NT2/D1 (cell line): ENCODE data around the gene RAB3C.
A peak's percentile ranks its signal among the peaks of the same experiment; 100 is the strongest.

Source experiments
- DNase-seq: peaks from one replicate; pipeline ENCODE4 v3.0.0-alpha.2; 2011; ENCODE audit warnings: low read depth, low spot score
- H3K27me3 ChIP-seq: 2 replicates; pipeline ENCODE4 v1.6.0; 2011; ENCODE audit warnings: mild to moderate bottlenecking; ENCODE audit not compliant: insufficient read length, insufficient read depth
- H3K36me3 ChIP-seq: 2 replicates; pipeline ENCODE4 v1.6.1; 2011; ENCODE audit warnings: mild to moderate bottlenecking, low read length, mixed read lengths; ENCODE audit not compliant: insufficient read depth, insufficient read length
- H3K4me1 ChIP-seq: 2 replicates; pipeline ENCODE4 v1.5.1; 2011; ENCODE audit not compliant: insufficient read depth, insufficient read length
- H3K4me3 ChIP-seq: 2 replicates; pipeline ENCODE4 v1.5.1; 2011; ENCODE audit warnings: low read depth; ENCODE audit not compliant: insufficient read length
- H3K9ac ChIP-seq: 2 replicates; pipeline ENCODE4 v1.6.0; 2011; ENCODE audit warnings: low read depth; ENCODE audit not compliant: insufficient read length
- H3K9me3 ChIP-seq: 2 replicates; pipeline ENCODE4 v1.5.1; 2011; ENCODE audit warnings: mild to moderate bottlenecking, low read length; ENCODE audit not compliant: insufficient read depth
- SUZ12 ChIP-seq: IDR thresholded peaks from 2 replicates; pipeline ENCODE4 v1.6.1; 2011; ENCODE audit not compliant: insufficient read length, insufficient read depth; ENCODE audit errors: extremely low read depth
- YY1 ChIP-seq: IDR thresholded peaks from 2 replicates; pipeline ENCODE4 v1.6.1; 2011; ENCODE audit not compliant: insufficient read length, insufficient read depth
- ZNF274 ChIP-seq: IDR thresholded peaks from 2 replicates; pipeline ENCODE4 v1.6.1; 2011; ENCODE audit warnings: mild to moderate bottlenecking, low read depth, low read length

RAB3C gene

GRCh38 chr5:58891086-58891970 lies 308.5 kb downstream of the RAB3C start:
- Histone ChIP-seq H3K27me3 (no peaks in the 10 kb centered on the region), H3K9me3 (no peaks in the 10 kb centered on the region), H3K4me1 (no peaks in the 10 kb centered on the region), H3K4me3 (no peak overlapping the region), H3K9ac (no peak overlapping the region), H3K36me3 (no peaks in the 10 kb centered on the region)
- DNase-seq, result peak; percentile 44
- TF ChIP-seq ZNF274 (no peak), SUZ12 (no peak), YY1 (no peak)

- no peak for DNase-seq
- no peak overlapping the region for H3K9ac ChIP-seq
- H3K36me3 ChIP-seq, result no peaks in the 10 kb centered on the region
- no peaks in the 10 kb centered on the region for H3K4me1 ChIP-seq
- TF ChIP-seq SUZ12, result no peak
- no peak for TF ChIP-seq ZNF274
- no peak for TF ChIP-seq YY1
- H3K9me3 ChIP-seq, result no peaks in the 10 kb centered on the region
- no peaks in the 10 kb centered on the region for H3K27me3 ChIP-seq
- H3K4me3 ChIP-seq, result no peak overlapping the region
Measured at GRCh38 chr5:58891971-58892343, 309.1 kb downstream of the RAB3C start.

DNA sequence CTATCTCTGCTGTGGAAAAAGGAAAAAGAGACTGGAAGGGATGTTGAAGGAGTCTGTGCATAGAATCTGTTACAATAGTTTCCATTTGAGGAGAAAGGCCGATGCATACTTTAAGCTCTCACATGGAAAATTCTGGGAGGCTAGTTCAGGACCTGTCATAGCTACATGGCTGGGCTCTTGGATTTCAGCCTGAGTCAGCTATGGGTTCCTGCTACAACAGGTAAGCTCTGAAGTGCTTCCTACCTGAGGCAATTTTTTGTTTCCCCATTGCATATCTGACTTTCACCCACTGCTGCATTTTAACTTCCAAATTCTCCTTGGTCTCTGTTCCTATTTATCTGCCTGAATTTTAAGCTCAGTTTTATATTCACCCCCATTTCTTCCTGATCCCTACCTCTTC lies 310.7 kb downstream of the RAB3C start:
- Histone ChIP-seq H3K4me3 (no peak overlapping the region), H3K27me3 (no peaks in the 10 kb centered on the region), H3K9me3 (no peaks in the 10 kb centered on the region), H3K36me3 (no peaks in the 10 kb centered on the region), H3K4me1 (no peaks in the 10 kb centered on the region), H3K9ac (no peak overlapping the region)
- DNase-seq, result no peak
- TF ChIP-seq ZNF274, result no peak
- no peak for TF ChIP-seq SUZ12
- TF ChIP-seq YY1, result no peak

- no peak overlapping the region for H3K4me3 ChIP-seq
Measured at GRCh38 chr5:58898006-58898405, 315.1 kb downstream of the RAB3C start.

DNA sequence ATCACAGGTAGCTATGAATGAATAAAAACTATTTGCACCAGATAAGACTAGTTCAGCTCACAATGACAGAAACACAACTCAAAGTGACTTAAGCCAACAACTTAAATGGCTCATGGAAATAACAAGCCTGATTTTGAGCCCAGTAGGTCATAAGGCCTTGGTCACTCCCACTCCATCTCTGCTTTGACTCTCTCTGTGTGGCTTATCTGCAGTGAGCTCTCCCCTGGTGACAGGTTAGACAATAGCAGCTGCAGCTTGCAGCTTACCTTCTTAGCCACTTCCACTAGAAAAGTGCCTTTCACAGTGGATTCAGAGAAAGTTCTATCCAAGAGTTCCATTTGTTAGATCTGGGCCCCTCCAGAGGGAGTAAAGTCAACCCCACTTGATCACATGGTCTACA lies 315.7 kb downstream of the RAB3C start:
- H3K36me3 ChIP-seq, result no peaks in the 10 kb centered on the region
- TF ChIP-seq ZNF274 (no peak), YY1 (no peak), SUZ12 (no peak)
- H3K27me3 ChIP-seq, result no peaks in the 10 kb centered on the region
- no peak overlapping the region for H3K9ac ChIP-seq
- DNase-seq, result no peak
- no peaks in the 10 kb centered on the region for H3K9me3 ChIP-seq
- H3K4me3 ChIP-seq, result no peak overlapping the region
- H3K4me1 ChIP-seq, result no peaks in the 10 kb centered on the region

More at GRCh38 chr5:58898006-58898405, 315.1 kb downstream of the RAB3C start:
- TF ChIP-seq ZNF274 (no peak), YY1 (no peak), SUZ12 (no peak)
- no peaks in the 10 kb centered on the region for H3K9me3 ChIP-seq
- H3K27me3 ChIP-seq, result no peaks in the 10 kb centered on the region
- no peaks in the 10 kb centered on the region for H3K4me1 ChIP-seq
- H3K9ac ChIP-seq, result no peak overlapping the region
- no peak for DNase-seq
- no peaks in the 10 kb centered on the region for H3K36me3 ChIP-seq

GRCh38 chr5:58901271-58901670 lies 318.4 kb downstream of the RAB3C start:
- no peak overlapping the region for H3K4me3 ChIP-seq

DNA sequence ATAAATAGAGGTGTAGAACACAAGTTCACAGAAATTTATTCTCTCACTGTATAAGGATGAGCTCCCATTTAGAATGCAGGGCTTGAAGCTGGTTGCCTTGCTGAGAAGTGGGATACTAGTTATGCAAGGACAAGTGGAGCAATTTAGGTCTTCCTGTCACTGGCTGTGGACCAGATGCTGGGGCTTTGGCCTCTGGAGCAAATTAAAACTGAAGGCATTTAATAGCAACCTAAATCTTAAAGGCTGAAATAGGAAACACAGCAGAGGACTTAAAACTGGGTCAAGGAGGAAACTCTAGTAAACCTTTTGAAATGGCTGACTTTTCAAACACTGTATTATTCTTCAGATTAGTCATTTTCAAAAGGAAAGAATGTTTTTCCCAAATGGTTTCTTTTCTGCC lies 319.4 kb downstream of the RAB3C start:
- TF ChIP-seq SUZ12, result no peak
- DNase-seq, result no peak
- peaks cover 6% of the 10 kb centered on the region; the same call in 1 of the 2 replicates for H3K9me3 ChIP-seq
- no peaks in the 10 kb centered on the region for H3K4me1 ChIP-seq
- H3K4me3 ChIP-seq, result no peak overlapping the region
- H3K36me3 ChIP-seq, result no peaks in the 10 kb centered on the region
- no peaks in the 10 kb centered on the region for H3K27me3 ChIP-seq
- no peak overlapping the region for H3K9ac ChIP-seq

More at GRCh38 chr5:58901271-58901670, 318.4 kb downstream of the RAB3C start:
- H3K36me3 ChIP-seq, result no peaks in the 10 kb centered on the region
- TF ChIP-seq ZNF274 (no peak), YY1 (no peak), SUZ12 (no peak)
- H3K27me3 ChIP-seq, result no peaks in the 10 kb centered on the region
- no peak overlapping the region for H3K9ac ChIP-seq
- H3K9me3 ChIP-seq, result peaks cover 2% of the 10 kb centered on the region; the same call in 1 of the 2 replicates
- no peak for DNase-seq
- no peaks in the 10 kb centered on the region for H3K4me1 ChIP-seq
